Endothelial cell of umbilical vein (primary cell): ENCODE measurements around the gene SLC27A6. TPM values are rescaled to one million over a fixed set of nuclear protein-coding genes. Genes with fewer than 3 reads are reported as not detected.

Source experiments
- BruUV-seq: library from RNA; stranded (reverse); fragments of 400-500 nt; replicated peaks from 2 replicates; lab custom pipeline; 2021; lab: Mats Ljungman, UMichigan
- CTCF ChIA-PET: fragments of 300-600, 350-600 bp; sonication (Branson Sonifier 250); formaldehyde crosslinking; loops from one replicate; lab custom pipeline; 2021; ENCODE audit warnings: antibody characterized with exemption, inconsistent platforms; lab: Charles Lee
- POLR2A ChIA-PET: fragments of 300-600, 350-600 bp; sonication (Branson Sonifier 250); formaldehyde crosslinking; loops from one replicate; lab custom pipeline; 2021; ENCODE audit warnings: antibody characterized with exemption, inconsistent platforms; lab: Charles Lee
- DNase-seq: peaks from one replicate; pipeline ENCODE4 v3.0.0-alpha.2; 2011; ENCODE audit warnings: low read depth, low spot score
- FAIRE-seq: peaks from 2 replicates; lab custom pipeline; 2011; peaks lifted over from hg19 to GRCh38; lab: Jason Lieb, UNC
- H2AFZ ChIP-seq: 2 replicates; pipeline ENCODE4 v1.6.0; 2012; ENCODE audit warnings: low read depth, low read length, control low read depth, inconsistent platforms
- H3K27ac ChIP-seq: 2 replicates; pipeline ENCODE4 v1.5.1; 2011; ENCODE audit warnings: low read depth, mild to moderate bottlenecking, control low read depth, low read length, moderate library complexity; ENCODE audit not compliant: insufficient read depth
- H3K27me3 ChIP-seq, 2 experiments: 2 replicates each; pipeline versions ENCODE4 v1.6.0 to v1.6.1; 2011; ENCODE audit warnings: low read length in 2 of 2, mixed read lengths in 1 of 2; ENCODE audit not compliant: control insufficient read depth in 2 of 2, insufficient read depth in 2 of 2
- H3K36me3 ChIP-seq, 2 experiments: 2 replicates in 1 of 2; 3 replicates in 1 of 2; pipeline ENCODE4 v1.5.1; 2011; ENCODE audit warnings: low read length in 2 of 2, mild to moderate bottlenecking in 1 of 2, moderate library complexity in 1 of 2; ENCODE audit not compliant: control insufficient read depth in 2 of 2, insufficient read depth in 2 of 2; ENCODE audit errors: extremely low read depth in 1 of 2
- H3K4me1 ChIP-seq: 3 replicates; pipeline ENCODE4 v1.5.1; 2011; ENCODE audit warnings: mild to moderate bottlenecking, low read length; ENCODE audit not compliant: control insufficient read depth, insufficient read depth; ENCODE audit errors: extremely low read depth
- H3K4me2 ChIP-seq: 2 replicates; pipeline ENCODE4 v1.6.1; 2011; ENCODE audit warnings: low read length, control low read depth, mixed read lengths; ENCODE audit not compliant: insufficient read depth
- H3K4me3 ChIP-seq, 3 experiments: fragments of 200-600 bp in 1 of 3; sonication (generic), shearing (Covaris generic) in 1 of 3; replicated peaks in 1 of 3; 2 replicates each; pipeline ENCODE4 v1.5.1; 2011 to 2016; ENCODE audit warnings: control low read depth in 3 of 3, low read length in 3 of 3, mild to moderate bottlenecking in 2 of 3, inconsistent platforms in 1 of 3, low read depth in 1 of 3, moderate library complexity in 1 of 3; ENCODE audit not compliant: insufficient read depth in 1 of 3
- H3K79me2 ChIP-seq: 2 replicates; pipeline ENCODE4 v1.6.0; 2012; ENCODE audit warnings: low read length, inconsistent platforms; ENCODE audit not compliant: control insufficient read depth, insufficient read depth
- H3K9ac ChIP-seq: replicated peaks from 2 replicates; pipeline ENCODE3; 2011; ENCODE audit warnings: low read length, control low read depth; ENCODE audit not compliant: insufficient read depth; ENCODE audit errors: extremely low read depth
- H3K9me1 ChIP-seq: replicated peaks from 3 replicates; pipeline ENCODE4 v1.6.0; 2011; ENCODE audit warnings: mild to moderate bottlenecking, low read length; ENCODE audit not compliant: control insufficient read depth, insufficient read depth; ENCODE audit errors: extremely low read depth
- H3K9me3 ChIP-seq: replicated peaks from 2 replicates; pipeline ENCODE4 v1.5.1; 2012; ENCODE audit warnings: low read length, inconsistent platforms; ENCODE audit not compliant: control insufficient read depth, insufficient read depth
- H4K20me1 ChIP-seq: replicated peaks from 2 replicates; pipeline ENCODE3; 2011; ENCODE audit warnings: mild to moderate bottlenecking, low read length; ENCODE audit not compliant: control insufficient read depth, insufficient read depth; ENCODE audit errors: extremely low read depth
- EZH2 ChIP-seq: IDR thresholded peaks from 2 replicates; pipeline ENCODE4 v1.6.1; 2012; ENCODE audit warnings: borderline replicate concordance, low read depth, mild to moderate bottlenecking, moderate library complexity, low read length, inconsistent platforms; ENCODE audit not compliant: severe bottlenecking
- FOS ChIP-seq: IDR thresholded peaks from 2 replicates; pipeline ENCODE4 v1.6.1; 2011; ENCODE audit warnings: mild to moderate bottlenecking, low read length, moderate library complexity, borderline replicate concordance; ENCODE audit not compliant: insufficient read depth
- GATA2 ChIP-seq: IDR thresholded peaks from 2 replicates; pipeline ENCODE4 v1.7.0; 2011; ENCODE audit warnings: low read depth, mild to moderate bottlenecking, moderate library complexity, mixed read lengths, low read length; ENCODE audit not compliant: insufficient read length, insufficient read depth
- JUN ChIP-seq: IDR thresholded peaks from 2 replicates; pipeline ENCODE4 v1.6.1; 2011; ENCODE audit warnings: borderline replicate concordance, low read depth; ENCODE audit not compliant: insufficient read length, insufficient read depth
- MYC ChIP-seq: IDR thresholded peaks from one replicate; pipeline ENCODE4 v1.6.1; 2011; ENCODE audit warnings: mild to moderate bottlenecking, low read depth, low read length
- POLR2A ChIP-seq: IDR thresholded peaks from 2 replicates; pipeline ENCODE4 v1.6.1; 2012; ENCODE audit warnings: low read depth, mild to moderate bottlenecking, control low read depth, low read length
- POLR2AphosphoS5 ChIP-seq: IDR thresholded peaks from 2 replicates; pipeline ENCODE4 v1.6.1; 2012; ENCODE audit warnings: low read depth, mild to moderate bottlenecking, control low read depth, low read length, moderate library complexity; ENCODE audit not compliant: insufficient read depth
- dilution Hi-C: fragments of 300-500 bp; cut with MboI; formaldehyde crosslinking; loops from one replicate; pipeline ENCODE4 v1.15.0; 2019; ENCODE audit warnings: low sequenced_read_pairs; ENCODE audit not compliant: extremely low pct_ligation_motif_present
- intact Hi-C: fragments of 100-400 bp; cut with micrococcal nuclease; formaldehyde crosslinking; loops from one replicate; pipeline ENCODE4 v1.10.0; 2022
- polyA plus RNA-seq, 4 experiments: library from polyadenylated mRNA; depleted of rRNA in 3 of 4; stranded (reverse) in 3 of 4; unstranded in 1 of 4; fragments of >200 nt; gene quantifications; 2 replicates each; pipeline versions ENCODE4 v1.2.1 to v1.2.3, GENCODE V29; 2011 to 2012; ENCODE audit warnings: missing spikeins in 1 of 4
- total RNA-seq: library from RNA; stranded (reverse); gene quantifications from 2 replicates; pipeline ENCODE4 v1.2.3, GENCODE V29; 2021
- TF ChIP-seq, protein P1 (sequence below): IDR thresholded peaks from 2 replicates; pipeline ENCODE4 v1.6.1; 2011; ENCODE audit not compliant: insufficient read depth, insufficient read length
- TF ChIP-seq, protein P2 (sequence below), 2 donors: IDR thresholded peaks; 1 replicate in 1 of 2; 2 replicates in 1 of 2; pipeline ENCODE4 v1.5.1; 2011; ENCODE audit warnings: low read length in 2 of 2, mild to moderate bottlenecking in 2 of 2, moderate library complexity in 2 of 2, control low read depth in 1 of 2, inconsistent platforms in 1 of 2, low read depth in 1 of 2; ENCODE audit not compliant: insufficient read depth in 1 of 2; ENCODE audit errors: extremely low read depth in 1 of 2

Gene SLC27A6
- total and polyA plus RNA-seq, 2 donors (not counting 3 experiments of a cell fraction or from before 2014, with no cell fraction given) = 0.10 TPM; not detected in 1

DNA sequence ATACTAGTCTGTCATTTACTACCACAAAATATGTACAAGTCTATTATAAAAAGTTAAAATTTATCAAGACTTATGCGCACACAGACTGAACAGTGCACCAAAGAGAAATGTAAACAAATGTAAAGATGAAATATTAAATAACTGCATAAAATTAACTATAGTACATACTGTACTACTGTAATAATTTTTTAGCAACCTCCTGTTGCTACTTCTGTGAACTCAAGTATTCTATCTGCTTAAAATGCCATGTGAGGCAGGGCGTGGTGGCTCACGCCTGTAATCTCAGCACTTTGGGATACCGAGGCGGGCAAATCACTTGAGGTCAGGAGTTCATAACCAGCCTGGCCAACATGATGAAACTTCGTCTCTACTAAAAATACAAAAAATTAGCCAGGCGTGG is 115.5 kb downstream of the SLC27A6 start:
- Histone ChIP-seq H3K4me3 (no peak overlapping the region), H4K20me1 (no peaks in the 10 kb centered on the region), H3K9me1 (no peaks in the 10 kb centered on the region), H3K4me1 (no peaks in the 10 kb centered on the region), H3K27ac (no peak overlapping the region), H3K9me3 (no peaks in the 10 kb centered on the region), H3K4me2 (no peak overlapping the region), H3K79me2 (no peaks in the 10 kb centered on the region), H2AFZ (no peak overlapping the region), H3K36me3 (no peaks in the 10 kb centered on the region), H3K9ac (no peak overlapping the region), H3K27me3 (no peaks in the 10 kb centered on the region)
- no TSS peak for BruUV-seq
- ChIA-PET CTCF (interaction anchor here (0.9 kb wide), 1 partner anchor 18 kb away, joined by 3 read pairs; no protein-coding TSS in a partner anchor), POLR2A (no interaction called here)
- TF ChIP-seq GATA2 (no peak), EZH2 (no peak), JUN (no peak), MYC (no peak), POLR2A (no peak), FOS (no peak), POLR2AphosphoS5 (no peak)
- TF ChIP-seq, protein P1, sequence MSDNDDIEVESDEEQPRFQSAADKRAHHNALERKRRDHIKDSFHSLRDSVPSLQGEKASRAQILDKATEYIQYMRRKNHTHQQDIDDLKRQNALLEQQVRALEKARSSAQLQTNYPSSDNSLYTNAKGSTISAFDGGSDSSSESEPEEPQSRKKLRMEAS = no peak
- TF ChIP-seq, protein P2, sequence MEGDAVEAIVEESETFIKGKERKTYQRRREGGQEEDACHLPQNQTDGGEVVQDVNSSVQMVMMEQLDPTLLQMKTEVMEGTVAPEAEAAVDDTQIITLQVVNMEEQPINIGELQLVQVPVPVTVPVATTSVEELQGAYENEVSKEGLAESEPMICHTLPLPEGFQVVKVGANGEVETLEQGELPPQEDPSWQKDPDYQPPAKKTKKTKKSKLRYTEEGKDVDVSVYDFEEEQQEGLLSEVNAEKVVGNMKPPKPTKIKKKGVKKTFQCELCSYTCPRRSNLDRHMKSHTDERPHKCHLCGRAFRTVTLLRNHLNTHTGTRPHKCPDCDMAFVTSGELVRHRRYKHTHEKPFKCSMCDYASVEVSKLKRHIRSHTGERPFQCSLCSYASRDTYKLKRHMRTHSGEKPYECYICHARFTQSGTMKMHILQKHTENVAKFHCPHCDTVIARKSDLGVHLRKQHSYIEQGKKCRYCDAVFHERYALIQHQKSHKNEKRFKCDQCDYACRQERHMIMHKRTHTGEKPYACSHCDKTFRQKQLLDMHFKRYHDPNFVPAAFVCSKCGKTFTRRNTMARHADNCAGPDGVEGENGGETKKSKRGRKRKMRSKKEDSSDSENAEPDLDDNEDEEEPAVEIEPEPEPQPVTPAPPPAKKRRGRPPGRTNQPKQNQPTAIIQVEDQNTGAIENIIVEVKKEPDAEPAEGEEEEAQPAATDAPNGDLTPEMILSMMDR (IDR thresholded peaks at IDR 0.05; ENCODE audit: extremely low read depth in 1 of 2, insufficient read depth in 1 of 2, low read depth in 1 of 2, low read length in 2 of 2) = no peak
- dilution Hi-C loops = no loop called here
- no peak for FAIRE-seq
- intact Hi-C loops = no loop called here
- DNase-seq = no peak
